Parathyroid adenoma (tissue), 2 donors: ENCODE measurements around the gene ROCK2.

Experiments
- H2AFZ ChIP-seq: fragments of 300-600 bp; sonication (generic); one replicate; pipeline ENCODE4 v1.7.0; 2017; ENCODE audit warnings: antibody characterized with exemption, mild to moderate bottlenecking
- H3K27ac ChIP-seq: fragments of 300-600 bp; sonication (generic); one replicate; pipeline ENCODE4 v1.7.0; 2017
- H3K27me3 ChIP-seq: fragments of 300-600 bp; sonication (generic); one replicate; pipeline ENCODE4 v1.7.0; 2017; ENCODE audit warnings: low read length; ENCODE audit not compliant: control insufficient read depth, insufficient read depth
- H3K36me3 ChIP-seq: fragments of 300-600 bp; sonication (generic); one replicate; pipeline ENCODE4 v1.7.0; 2017; ENCODE audit warnings: low read length; ENCODE audit not compliant: control insufficient read depth, insufficient read depth
- H3K4me1 ChIP-seq: fragments of 300-600 bp; sonication (generic); one replicate; pipeline ENCODE4 v1.7.0; 2017; ENCODE audit warnings: control low read depth
- H3K4me2 ChIP-seq: fragments of 300-600 bp; sonication (generic); one replicate; pipeline ENCODE4 v1.7.0; 2017; ENCODE audit warnings: low read length
- H3K4me3 ChIP-seq: fragments of 300-600 bp; sonication (generic); one replicate; pipeline ENCODE4 v1.7.0; 2017; ENCODE audit warnings: low read depth, low read length
- H3K79me2 ChIP-seq: fragments of 300-600 bp; sonication (generic); one replicate; pipeline ENCODE4 v1.7.0; 2017; ENCODE audit warnings: control low read depth
- H3K9ac ChIP-seq: fragments of 300-600 bp; sonication (generic); one replicate; pipeline ENCODE4 v1.7.0; 2017; ENCODE audit warnings: mild to moderate bottlenecking
- H3K9me3 ChIP-seq: fragments of 300-600 bp; sonication (generic); one replicate; pipeline ENCODE4 v1.7.0; 2017; ENCODE audit warnings: low read length; ENCODE audit not compliant: control insufficient read depth
- TF ChIP-seq, protein P1 (sequence below): fragments of 300-600 bp; sonication (generic); IDR thresholded peaks from one replicate; pipeline ENCODE4 v1.7.0; 2017; ENCODE audit warnings: antibody characterized with exemption, mild to moderate bottlenecking
- donor health status: primary hyperparathyroidism.

The ROCK2 gene

DNA sequence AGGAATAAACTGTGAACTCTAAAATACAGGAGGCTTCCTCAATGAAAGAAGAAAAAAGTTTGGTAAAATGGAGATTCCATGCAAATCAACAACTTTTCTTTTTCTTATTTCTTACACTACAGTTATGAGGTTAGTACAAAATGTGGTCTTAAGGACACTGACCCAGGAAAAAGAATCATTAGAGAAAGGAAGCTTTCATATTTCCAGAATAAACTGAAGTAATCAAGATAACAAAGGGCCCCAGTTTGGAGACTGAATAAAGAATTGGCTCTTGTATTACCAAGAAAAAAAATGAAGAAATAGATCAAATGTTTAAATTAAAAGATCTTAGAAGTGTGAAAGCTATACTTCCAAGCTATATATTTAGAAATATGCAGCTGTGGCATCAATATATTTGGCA, 116.8 kb downstream of the ROCK2 start:
- H3K79me2 ChIP-seq: no peaks in the 10 kb centered on the region
- H3K4me2 ChIP-seq: no peak overlapping the region
- H2AFZ ChIP-seq: no peak overlapping the region
- no peaks in the 10 kb centered on the region for H3K36me3 ChIP-seq
- no peak overlapping the region for H3K27ac ChIP-seq
- H3K4me3 ChIP-seq: no peak overlapping the region
- no peak overlapping the region for H3K9ac ChIP-seq
- no peaks in the 10 kb centered on the region for H3K27me3 ChIP-seq
- TF ChIP-seq, protein P1, sequence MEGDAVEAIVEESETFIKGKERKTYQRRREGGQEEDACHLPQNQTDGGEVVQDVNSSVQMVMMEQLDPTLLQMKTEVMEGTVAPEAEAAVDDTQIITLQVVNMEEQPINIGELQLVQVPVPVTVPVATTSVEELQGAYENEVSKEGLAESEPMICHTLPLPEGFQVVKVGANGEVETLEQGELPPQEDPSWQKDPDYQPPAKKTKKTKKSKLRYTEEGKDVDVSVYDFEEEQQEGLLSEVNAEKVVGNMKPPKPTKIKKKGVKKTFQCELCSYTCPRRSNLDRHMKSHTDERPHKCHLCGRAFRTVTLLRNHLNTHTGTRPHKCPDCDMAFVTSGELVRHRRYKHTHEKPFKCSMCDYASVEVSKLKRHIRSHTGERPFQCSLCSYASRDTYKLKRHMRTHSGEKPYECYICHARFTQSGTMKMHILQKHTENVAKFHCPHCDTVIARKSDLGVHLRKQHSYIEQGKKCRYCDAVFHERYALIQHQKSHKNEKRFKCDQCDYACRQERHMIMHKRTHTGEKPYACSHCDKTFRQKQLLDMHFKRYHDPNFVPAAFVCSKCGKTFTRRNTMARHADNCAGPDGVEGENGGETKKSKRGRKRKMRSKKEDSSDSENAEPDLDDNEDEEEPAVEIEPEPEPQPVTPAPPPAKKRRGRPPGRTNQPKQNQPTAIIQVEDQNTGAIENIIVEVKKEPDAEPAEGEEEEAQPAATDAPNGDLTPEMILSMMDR: no peak
- no peaks in the 10 kb centered on the region for H3K9me3 ChIP-seq
- H3K4me1 ChIP-seq: no peaks in the 10 kb centered on the region

DNA sequence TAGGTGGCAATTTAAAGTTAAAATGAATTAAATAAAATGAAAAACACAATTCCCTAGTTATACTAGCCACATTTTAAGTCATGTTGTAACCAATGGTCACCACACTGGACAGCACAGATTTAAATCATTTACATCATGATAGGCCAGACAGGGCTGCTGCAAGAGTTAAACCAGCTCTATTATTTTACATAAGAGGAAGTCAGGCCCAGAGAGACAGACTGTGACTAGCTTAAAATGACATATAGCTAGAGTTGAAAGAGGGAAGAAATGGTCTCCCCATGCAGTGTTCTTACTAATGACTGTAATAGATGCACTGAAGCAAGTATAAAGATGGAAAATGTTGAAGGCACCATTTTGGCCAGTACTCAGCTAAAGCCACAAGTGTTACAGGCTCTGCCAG, 119.5 kb downstream of the ROCK2 start:
- Histone ChIP-seq H3K4me2 (no peak overlapping the region), H3K9ac (no peak overlapping the region), H3K79me2 (no peaks in the 10 kb centered on the region), H3K9me3 (no peaks in the 10 kb centered on the region), H3K4me1 (no peaks in the 10 kb centered on the region), H3K36me3 (no peaks in the 10 kb centered on the region), H2AFZ (no peak overlapping the region), H3K4me3 (no peak overlapping the region), H3K27ac (no peak overlapping the region), H3K27me3 (no peaks in the 10 kb centered on the region)
- TF ChIP-seq, protein P1: no peak

GRCh38 chr2:11222845-11223244, 121.6 kb downstream of the ROCK2 start:
- Histone ChIP-seq H2AFZ (no peak overlapping the region), H3K27me3 (no peaks in the 10 kb centered on the region), H3K4me2 (no peak overlapping the region), H3K9me3 (no peaks in the 10 kb centered on the region), H3K79me2 (no peaks in the 10 kb centered on the region), H3K36me3 (no peaks in the 10 kb centered on the region), H3K27ac (no peak overlapping the region), H3K4me3 (no peak overlapping the region), H3K9ac (no peak overlapping the region), H3K4me1 (no peaks in the 10 kb centered on the region)
- TF ChIP-seq, protein P1: no peak

DNA sequence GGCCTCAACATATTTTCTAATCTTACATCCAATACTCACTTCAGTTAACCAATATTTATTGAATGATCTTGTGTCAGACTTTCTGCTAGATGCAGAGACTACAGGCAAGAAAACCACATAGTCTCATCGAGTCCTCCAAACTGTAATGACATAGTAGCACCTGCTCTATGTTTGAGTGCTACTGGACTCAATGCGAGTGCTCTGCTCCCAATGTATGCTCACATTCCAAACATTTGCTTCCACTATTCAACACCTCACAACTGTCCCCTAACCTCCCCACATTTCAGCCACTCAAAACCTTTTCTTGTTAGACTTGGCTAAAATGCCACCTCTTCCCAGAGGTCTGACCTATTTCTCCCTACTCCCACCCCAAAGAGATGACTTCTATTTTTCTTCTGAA, 124.0 kb downstream of the ROCK2 start:
- Histone ChIP-seq H2AFZ (no peak overlapping the region), H3K4me2 (no peak overlapping the region), H3K4me3 (no peak overlapping the region), H3K9me3 (no peaks in the 10 kb centered on the region), H3K9ac (no peak overlapping the region), H3K27me3 (no peaks in the 10 kb centered on the region), H3K27ac (no peak overlapping the region), H3K36me3 (no peaks in the 10 kb centered on the region), H3K79me2 (no peaks in the 10 kb centered on the region), H3K4me1 (no peaks in the 10 kb centered on the region)
- TF ChIP-seq, protein P1: no peak

- no peak overlapping the region for H2AFZ ChIP-seq
- no peaks in the 10 kb centered on the region for H3K79me2 ChIP-seq
- H3K36me3 ChIP-seq: no peaks in the 10 kb centered on the region
- no peaks in the 10 kb centered on the region for H3K4me1 ChIP-seq
- H3K4me3 ChIP-seq: no peak overlapping the region
- H3K27me3 ChIP-seq: no peaks in the 10 kb centered on the region
- no peak overlapping the region for H3K27ac ChIP-seq
- no peak overlapping the region for H3K4me2 ChIP-seq
- TF ChIP-seq, protein P1: no peak
- H3K9me3 ChIP-seq: no peaks in the 10 kb centered on the region
- H3K9ac ChIP-seq: no peak overlapping the region
Observed at GRCh38 chr2:11215407-11215806, 129.0 kb downstream of the ROCK2 start.
